Measurements from ENCODE around the gene ANKRD55.
A peak's percentile ranks its signal among the peaks of the same experiment; 100 is the strongest.

The ANKRD55 gene

GRCh38 chr5:56115589-56115988 is 117.5 kb downstream of the ANKRD55 start:
- no peak for TF ChIP-seq CTCF (conservative IDR thresholded peaks at IDR 0.05; ENCODE audit: low read depth, low read length)
- no peak for DNase-seq (ENCODE audit: low read depth)
- no peak overlapping the region for H3K4me3 ChIP-seq (ENCODE audit: low read depth, low read length)

- H3K4me3 ChIP-seq (ENCODE audit: low read depth, low read length): no peak overlapping the region
- TF ChIP-seq CTCF (conservative IDR thresholded peaks at IDR 0.05; ENCODE audit: low read depth, low read length): no peak
- DNase-seq (ENCODE audit: low read depth): peak; percentile 64
Observed at GRCh38 chr5:56112526-56113121, 120.5 kb downstream of the ANKRD55 start.

DNA sequence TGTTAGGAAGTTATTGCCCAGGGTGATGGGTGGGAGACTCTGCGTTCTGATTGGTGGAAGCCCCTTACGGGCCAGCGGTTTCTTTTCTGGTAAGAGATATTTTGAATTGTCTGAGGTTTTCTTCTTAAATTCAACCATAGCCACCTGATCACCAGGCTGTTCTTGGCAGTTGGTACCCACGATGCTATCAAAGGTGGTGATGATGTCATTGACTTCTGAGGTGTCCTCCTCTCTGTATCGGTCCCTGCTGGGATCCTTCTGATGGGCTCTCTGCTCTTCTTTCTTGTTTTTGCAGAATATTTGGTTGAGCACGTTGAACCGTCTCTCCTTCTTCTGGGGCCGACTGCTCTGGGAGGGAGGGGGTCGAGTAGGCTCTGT is 121.7 kb downstream of the ANKRD55 start:
- DNase-seq (ENCODE audit: low read depth): no peak
- TF ChIP-seq CTCF (conservative IDR thresholded peaks at IDR 0.05; ENCODE audit: low read depth, low read length): no peak

DNA sequence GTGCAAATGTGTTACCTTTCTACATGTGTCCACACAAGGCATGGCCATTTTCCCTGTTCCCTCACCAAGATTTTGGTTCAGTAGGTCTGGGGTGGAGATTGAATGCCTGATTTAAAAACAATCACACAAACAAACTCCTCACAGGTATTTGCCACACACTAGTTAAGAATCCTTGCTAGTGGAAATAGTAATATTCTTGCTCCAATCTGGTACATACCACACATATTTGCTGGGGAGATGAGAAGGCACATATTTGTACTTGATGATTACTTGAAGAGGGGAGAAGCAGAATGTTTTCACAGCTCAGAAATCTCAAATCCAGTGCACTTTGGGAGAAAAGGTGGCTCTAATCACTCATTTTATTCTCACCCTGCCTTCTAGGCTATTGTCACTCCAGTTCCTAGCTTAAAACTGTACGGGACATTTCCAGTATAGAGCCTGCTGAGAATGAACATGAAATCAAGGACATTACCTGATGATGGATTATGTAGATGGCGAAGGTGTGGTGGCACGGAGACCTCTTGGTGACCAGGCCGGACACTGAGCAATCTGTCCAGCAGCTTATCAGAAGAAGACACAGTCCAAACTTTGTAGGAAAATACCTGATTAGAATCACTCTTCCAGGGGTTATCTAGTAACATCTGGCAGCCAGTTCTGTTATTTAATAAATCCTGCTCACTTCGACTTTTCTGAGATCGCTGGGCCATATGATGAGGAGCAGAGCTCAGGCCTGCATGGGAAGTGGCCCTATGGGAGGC is 122.3 kb downstream of the ANKRD55 start:
- no peak for TF ChIP-seq CTCF (conservative IDR thresholded peaks at IDR 0.05; ENCODE audit: low read depth, low read length)
- no peak overlapping the region for H3K4me3 ChIP-seq (ENCODE audit: low read depth, low read length)
- DNase-seq (ENCODE audit: low read depth): peak; percentile 82

More for the DNA sequence above, 121.7 kb downstream of the ANKRD55 start:
- no peak overlapping the region for H3K4me3 ChIP-seq (ENCODE audit: low read depth, low read length)

- no peak for DNase-seq (ENCODE audit: low read depth)
- no peak for TF ChIP-seq CTCF (conservative IDR thresholded peaks at IDR 0.05; ENCODE audit: low read depth, low read length)
- H3K4me3 ChIP-seq (ENCODE audit: low read depth, low read length): no peak overlapping the region
Observed at GRCh38 chr5:56108246-56108645, 124.9 kb downstream of the ANKRD55 start.

- DNase-seq (ENCODE audit: low read depth): no peak
- no peak for TF ChIP-seq CTCF (conservative IDR thresholded peaks at IDR 0.05; ENCODE audit: low read depth, low read length)
- H3K4me3 ChIP-seq (ENCODE audit: low read depth, low read length): no peak overlapping the region
Observed at GRCh38 chr5:56106837-56107236, 126.3 kb downstream of the ANKRD55 start.

Data from choroid plexus epithelial cell (primary cell).